ENCODE measurements around the gene IL1A. TPM values are rescaled to one million over a fixed set of nuclear protein-coding genes. Genes with fewer than 3 reads are reported as not detected.

IL1A gene
- total and polyA plus RNA-seq, 2 donors (not counting 3 experiments of a cell fraction or from before 2014, with no cell fraction given) = 0.29 to 1.4 TPM

- no peaks in the 10 kb centered on the region for H4K20me1 ChIP-seq (replicated peaks; ENCODE audit: control insufficient read depth, extremely low read depth, insufficient read depth, low read length)
- H3K27me3 ChIP-seq (ENCODE audit: control insufficient read depth in 2 of 2, insufficient read depth in 2 of 2, low read length in 2 of 2) = no peaks in the 10 kb centered on the region
- H3K4me1 ChIP-seq (ENCODE audit: control insufficient read depth, extremely low read depth, insufficient read depth, low read length) = peaks cover 20% of the 10 kb centered on the region
- no peaks in the 10 kb centered on the region for H3K9me3 ChIP-seq (replicated peaks; ENCODE audit: control insufficient read depth, insufficient read depth, low read length)
- FAIRE-seq (peak; percentile 4), DNase-seq (ENCODE audit: low read depth, low spot score) (no peak)
- POLR2A ChIA-PET = no interaction called here
- no peak overlapping the region for H3K4me3 ChIP-seq (replicated peaks in 1 of 3; ENCODE audit: insufficient read depth in 1 of 3, low read depth in 1 of 3, low read length in 3 of 3)
- CTCF ChIA-PET = interaction anchor here (0.9 to 6.2 kb wide), 4 partner anchors 10 to 181 kb away, joined by 3 to 44 read pairs (median 15); no protein-coding TSS in a partner anchor
- TF ChIP-seq FOS (IDR thresholded peaks at IDR 0.05; ENCODE audit: borderline replicate concordance, insufficient read depth, low read length) (no peak), MYC (IDR thresholded peaks at IDR 0.05; ENCODE audit: low read depth, low read length) (no peak), POLR2AphosphoS5 (IDR thresholded peaks at IDR 0.05; ENCODE audit: insufficient read depth, low read depth, low read length) (no peak), JUN (IDR thresholded peaks at IDR 0.05; ENCODE audit: borderline replicate concordance, insufficient read depth, insufficient read length, low read depth) (no peak), CTCF (IDR thresholded peaks at IDR 0.05; ENCODE audit: extremely low read depth in 1 of 2, insufficient read depth in 1 of 2, low read depth in 1 of 2, low read length in 2 of 2) (no peak), EZH2 (IDR thresholded peaks at IDR 0.05; ENCODE audit: borderline replicate concordance, low read depth, low read length, severe bottlenecking) (no peak), MAX (IDR thresholded peaks at IDR 0.05; ENCODE audit: insufficient read depth, insufficient read length) (no peak), POLR2A (IDR thresholded peaks at IDR 0.05; ENCODE audit: low read depth, low read length) (no peak), GATA2 (IDR thresholded peaks at IDR 0.05; ENCODE audit: insufficient read depth, insufficient read length, low read depth, low read length) (no peak)
- peaks cover 0 to 24% of the 10 kb centered on the region in 2 experiments for H3K36me3 ChIP-seq (ENCODE audit: control insufficient read depth in 2 of 2, extremely low read depth in 1 of 2, insufficient read depth in 2 of 2, low read length in 2 of 2)
- no peak overlapping the region for H3K9ac ChIP-seq (replicated peaks; ENCODE audit: extremely low read depth, insufficient read depth, low read length)
- peaks cover 51% of the 10 kb centered on the region for H3K79me2 ChIP-seq (ENCODE audit: control insufficient read depth, insufficient read depth, low read length)
- BruUV-seq (replicated peaks) = no TSS peak
- H3K27ac ChIP-seq (ENCODE audit: insufficient read depth, low read depth, low read length) = no peak overlapping the region
- dilution Hi-C loops (cut with MboI; ENCODE audit: extremely low pct_ligation_motif_present, low sequenced_read_pairs) = loop anchor here (25.0 kb wide), 1 partner anchor 177 kb away; no protein-coding TSS in a partner anchor
- no peaks in the 10 kb centered on the region for H3K9me1 ChIP-seq (replicated peaks; ENCODE audit: control insufficient read depth, extremely low read depth, insufficient read depth, low read length)
- intact Hi-C loops (cut with micrococcal nuclease) = loop anchor here (5.0 kb wide), 1 partner anchor 72 kb away; no protein-coding TSS in a partner anchor
- no peak overlapping the region for H2AFZ ChIP-seq (ENCODE audit: low read depth, low read length)
- no peak overlapping the region for H3K4me2 ChIP-seq (ENCODE audit: insufficient read depth, low read length)
Measured at GRCh38 chr2:112760149-112760548, 24.1 kb downstream of the IL1A start.

Measured in endothelial cell of umbilical vein (primary cell).